GM21528 (cell line): Measurements from ENCODE around the gene ARHGAP19.

Source experiments
- ATAC-seq: cut with Tn5 transposase; IDR thresholded peaks from one replicate; pipeline ENCODE4 v1.9.1; 2021; ENCODE audit warnings: mild to moderate bottlenecking, moderate library complexity; ENCODE audit not compliant: unreplicated experiment, low FRiP score

The ARHGAP19 gene

GRCh38 chr10:97174276-97174775 is 118.1 kb downstream of the ARHGAP19 start:
- ATAC-seq: no peak

GRCh38 chr10:97173036-97173435 is 119.4 kb downstream of the ARHGAP19 start:
- no peak for ATAC-seq
